Common myeloid progenitor, CD34-positive (primary cell): ENCODE data around the gene IL2RA.

ENCODE experiments used
- CTCF ChIA-PET: fragments of 350-600 bp; sonication (Branson Sonifier 250); formaldehyde crosslinking; loops from one replicate; lab custom pipeline; 2021; ENCODE audit warnings: antibody characterized with exemption; lab: Charles Lee
- POLR2A ChIA-PET: fragments of 350-600 bp; sonication (Branson Sonifier 250); formaldehyde crosslinking; loops from one replicate; lab custom pipeline; 2021; ENCODE audit warnings: antibody characterized with exemption; lab: Charles Lee
- DNase-seq, 3 donors: peaks; one replicate each; pipeline versions ENCODE4 v3.0.0 to v3.0.0-alpha.2; 2013
- H3K27ac ChIP-seq, 2 experiments: 1 replicate in 1 of 2; 2 replicates in 1 of 2; pipeline ENCODE4 v1.7.0; 2013; ENCODE audit warnings: inconsistent platforms in 2 of 2, low read length in 2 of 2, mild to moderate bottlenecking in 2 of 2, low read depth in 1 of 2, moderate library complexity in 1 of 2; ENCODE audit not compliant: severe bottlenecking in 2 of 2, insufficient read depth in 1 of 2, poor library complexity in 1 of 2
- H3K27me3 ChIP-seq, 5 experiments: replicated peaks in 2 of 5; 1 replicate in 3 of 5; 2 replicates in 2 of 5; pipeline versions ENCODE4 v1.6.1 to v1.7.0; 2013; ENCODE audit warnings: low read length in 4 of 5, mild to moderate bottlenecking in 2 of 5, moderate library complexity in 2 of 5, inconsistent platforms in 1 of 5; ENCODE audit not compliant: insufficient read depth in 5 of 5, control insufficient read depth in 4 of 5
- H3K36me3 ChIP-seq, 4 experiments: 1 replicate in 2 of 4; 2 replicates in 2 of 4; pipeline versions ENCODE4 v1.6.1 to v1.7.0; 2013; ENCODE audit warnings: low read length in 3 of 4, control low read depth in 1 of 4, mild to moderate bottlenecking in 1 of 4; ENCODE audit not compliant: control insufficient read depth in 4 of 4, insufficient read depth in 4 of 4
- H3K4me1 ChIP-seq, 4 experiments: 1 replicate in 3 of 4; 2 replicates in 1 of 4; pipeline versions ENCODE4 v1.6.1 to v1.7.1; 2013; ENCODE audit warnings: low read length in 3 of 4, mild to moderate bottlenecking in 3 of 4, control low read depth in 1 of 4, inconsistent platforms in 1 of 4, moderate library complexity in 1 of 4; ENCODE audit not compliant: control insufficient read depth in 4 of 4, insufficient read depth in 4 of 4; ENCODE audit errors: control extremely low read depth in 1 of 4
- H3K4me3 ChIP-seq, 7 experiments: 1 replicate in 4 of 7; 2 replicates in 3 of 7; pipeline versions ENCODE4 v1.5.1 to v1.7.0; 2013; ENCODE audit warnings: mild to moderate bottlenecking in 7 of 7, low read length in 6 of 7, moderate library complexity in 6 of 7, inconsistent platforms in 2 of 7, low read depth in 2 of 7, control low read depth in 1 of 7; ENCODE audit not compliant: insufficient read depth in 4 of 7, control insufficient read depth in 1 of 7; ENCODE audit errors: extremely low read depth in 1 of 7
- H3K9me3 ChIP-seq, 5 experiments: 1 replicate in 4 of 5; 2 replicates in 1 of 5; pipeline versions ENCODE4 v1.6.1 to v1.7.1; 2013; ENCODE audit warnings: low read length in 4 of 5, mild to moderate bottlenecking in 2 of 5, inconsistent platforms in 1 of 5, low read depth in 1 of 5, moderate library complexity in 1 of 5; ENCODE audit not compliant: control insufficient read depth in 4 of 5, insufficient read depth in 2 of 5; ENCODE audit errors: control extremely low read depth in 1 of 5
- WGBS: methylation state at CpG from one replicate; pipeline ENCODE4 v1.1.5; 2013; ENCODE audit not compliant: insufficient coverage; 5-methylcytosine and 5-hydroxymethylcytosine counted together

Gene IL2RA

GRCh38 chr10:6035931-6036575, 26.1 kb downstream of the IL2RA start:
- DNase-seq = no peak
- Histone ChIP-seq H3K27me3 (no peaks in the 10 kb centered on the region), H3K36me3 (no peaks in the 10 kb centered on the region), H3K4me1 (peaks cover 0 to 13% (median 6%) of the 10 kb centered on the region in 4 experiments), H3K9me3 (peaks cover 0 to 11% (median 0%) of the 10 kb centered on the region in 5 experiments), H3K27ac (no peak overlapping the region), H3K4me3 (no peak overlapping the region)
- ChIA-PET CTCF (interaction anchor here (0.9 to 2.9 kb wide), 2 partner anchors 10 to 19 kb away, joined by 4 to 9 read pairs; no protein-coding TSS in a partner anchor), POLR2A (no interaction called here)
- 97% methylated on average over 12 of the region's 13 CpGs for WGBS

GRCh38 chr10:6035101-6035834, 26.9 kb downstream of the IL2RA start:
- DNase-seq = no peak
- CTCF ChIA-PET = no interaction called here
- 95% methylated on average over 10 of the region's 13 CpGs for WGBS

GRCh38 chr10:6034371-6034770, 27.8 kb downstream of the IL2RA start:
- Histone ChIP-seq H3K4me1 (peaks cover 0 to 13% (median 6%) of the 10 kb centered on the region in 4 experiments), H3K4me3 (no peak overlapping the region), H3K27ac (peak overlapping the region in 1 of 2 experiments; percentile 14), H3K36me3 (no peaks in the 10 kb centered on the region), H3K9me3 (peaks cover 0 to 11% (median 4%) of the 10 kb centered on the region in 5 experiments), H3K27me3 (no peaks in the 10 kb centered on the region)
- no CpG with 5 or more reads among the region's 1 CpG for WGBS
- ChIA-PET POLR2A (no interaction called here), CTCF (interaction anchor here (1.0 to 1.9 kb wide), 5 partner anchors 11 to 21 kb away, joined by 3 to 8 read pairs (median 4); no protein-coding TSS in a partner anchor)
- DNase-seq = no peak

More at GRCh38 chr10:6035101-6035834, 26.9 kb downstream of the IL2RA start:
- Histone ChIP-seq H3K9me3 (peaks cover 0 to 17% (median 2%) of the 10 kb centered on the region in 5 experiments), H3K4me3 (no peak overlapping the region), H3K36me3 (no peaks in the 10 kb centered on the region), H3K27ac (no peak overlapping the region), H3K27me3 (no peaks in the 10 kb centered on the region), H3K4me1 (peaks cover 0 to 13% (median 6%) of the 10 kb centered on the region in 4 experiments)
- POLR2A ChIA-PET = no interaction called here

GRCh38 chr10:6033954-6034353, 28.2 kb downstream of the IL2RA start:
- ChIA-PET CTCF (interaction anchor here (0.9 to 1.9 kb wide), 9 partner anchors 11 to 56 kb away, joined by 3 to 8 read pairs (median 4); no protein-coding TSS in a partner anchor), POLR2A (no interaction called here)

GRCh38 chr10:6030940-6031339, 31.2 kb downstream of the IL2RA start:
- H3K4me3 ChIP-seq = no peak overlapping the region
- no peaks in the 10 kb centered on the region for H3K27me3 ChIP-seq
- POLR2A ChIA-PET = no interaction called here
- no peak overlapping the region for H3K27ac ChIP-seq
- H3K9me3 ChIP-seq = peaks cover 0 to 6% (median 2%) of the 10 kb centered on the region in 5 experiments
- no peaks in the 10 kb centered on the region for H3K36me3 ChIP-seq
- CTCF ChIA-PET = interaction anchor here (1.1 to 2.0 kb wide), 3 partner anchors 17 to 56 kb away, joined by 3 to 9 read pairs (median 4); no protein-coding TSS in a partner anchor
- no peak for DNase-seq
- H3K4me1 ChIP-seq = peaks cover 0 to 10% (median 6%) of the 10 kb centered on the region in 4 experiments

More at GRCh38 chr10:6033954-6034353, 28.2 kb downstream of the IL2RA start:
- WGBS = 0% methylated on average over 3 of the region's 3 CpGs
- Histone ChIP-seq H3K4me3 (no peak overlapping the region), H3K9me3 (peaks cover 0 to 7% (median 2%) of the 10 kb centered on the region in 5 experiments), H3K36me3 (no peaks in the 10 kb centered on the region), H3K27me3 (no peaks in the 10 kb centered on the region), H3K27ac (peak overlapping the region in 1 of 2 experiments; percentile 14), H3K4me1 (peaks cover 0 to 13% (median 6%) of the 10 kb centered on the region in 4 experiments)
- DNase-seq = peak in 2 of 3 donors; percentile 77 to 81

GRCh38 chr10:6030217-6030616, 31.9 kb downstream of the IL2RA start:
- H3K4me1 ChIP-seq = peaks cover 0 to 10% (median 6%) of the 10 kb centered on the region in 4 experiments
- POLR2A ChIA-PET = no interaction called here

More at GRCh38 chr10:6030217-6030616, 31.9 kb downstream of the IL2RA start:
- Histone ChIP-seq H3K4me3 (no peak overlapping the region), H3K27ac (no peak overlapping the region), H3K36me3 (peaks cover 0 to 3% (median 0%) of the 10 kb centered on the region in 4 experiments), H3K27me3 (no peaks in the 10 kb centered on the region), H3K9me3 (peaks cover 0 to 6% (median 2%) of the 10 kb centered on the region in 5 experiments)
- WGBS = 100% methylated on average over 1 of the region's 7 CpGs
- CTCF ChIA-PET = interaction anchor here (1.1 to 2.0 kb wide), 3 partner anchors 16 to 57 kb away, joined by 3 to 9 read pairs (median 4); no protein-coding TSS in a partner anchor
- DNase-seq = peak in 2 of 3 donors; percentile 26 to 40
